Measurements from ENCODE around the gene DOCK10. TPM values are rescaled to one million over a fixed set of nuclear protein-coding genes. Genes with fewer than 3 reads are reported as not detected.

Gene DOCK10
- polyA plus RNA-seq, 1 donor (not counting 4 experiments of a cell fraction or from before 2014, with no cell fraction given): 2.5 TPM

- H3K9ac ChIP-seq (ENCODE audit: control insufficient read depth, extremely low read depth, insufficient read depth, low read length): no peak overlapping the region
- FAIRE-seq (no peak), DNase-seq (ENCODE audit: low read depth, low spot score) (no peak)
- no peaks in the 10 kb centered on the region for H3K9me3 ChIP-seq (ENCODE audit: control insufficient read depth, low read depth, low read length)
- peaks cover 4% of the 10 kb centered on the region for H3K4me1 ChIP-seq (ENCODE audit: control insufficient read depth, extremely low read depth, insufficient read depth, low read length)
- dilution Hi-C loops (cut with MboI; ENCODE audit: extremely low pct_ligation_motif_present, low sequenced_read_pairs): no loop called here
- peaks cover 24% of the 10 kb centered on the region for H3K27me3 ChIP-seq (ENCODE audit: control insufficient read depth, extremely low read depth, insufficient read depth, low read length)
- no peaks in the 10 kb centered on the region for H3K79me2 ChIP-seq (ENCODE audit: control insufficient read depth, insufficient read depth, low read length)
- H2AFZ ChIP-seq (ENCODE audit: control insufficient read depth, low read length): no peak overlapping the region
- H3K27ac ChIP-seq (ENCODE audit: control insufficient read depth, insufficient read depth, low read length): no peak overlapping the region
- H3K36me3 ChIP-seq (ENCODE audit: control insufficient read depth in 2 of 2, extremely low read depth in 1 of 2, insufficient read depth in 2 of 2, low read length in 2 of 2): no peaks in the 10 kb centered on the region
- no peaks in the 10 kb centered on the region for H3K9me1 ChIP-seq (ENCODE audit: control insufficient read depth, extremely low read depth, insufficient read depth, low read length)
- H3K4me3 ChIP-seq (ENCODE audit: control insufficient read depth in 2 of 3, extremely low read depth in 1 of 3, insufficient read depth in 2 of 3, low read depth in 1 of 3, low read length in 3 of 3): peak overlapping the region in 1 of 3 experiments; percentile 27
- no peaks in the 10 kb centered on the region for H4K20me1 ChIP-seq (ENCODE audit: control insufficient read depth, extremely low read depth, insufficient read depth, low read length)
- TF ChIP-seq CTCF (optimal IDR thresholded peaks at IDR 0.05 in 1 of 3, IDR thresholded peaks at IDR 0.05 in 1 of 3, conservative IDR thresholded peaks at IDR 0.05 in 1 of 3; ENCODE audit: extremely low read depth in 1 of 3, insufficient read depth in 2 of 3, low read length in 3 of 3): no peak
- no peak for TF ChIP-seq EZH2 (IDR thresholded peaks at IDR 0.05; ENCODE audit: low read length)
- H3K4me2 ChIP-seq (ENCODE audit: control insufficient read depth, extremely low read depth, insufficient read depth, low read depth, low read length): peak overlapping the region; percentile 90
Measured at GRCh38 chr2:225042800-225043167, 516 bp upstream of the DOCK10 start.

- H3K4me2 ChIP-seq (ENCODE audit: control insufficient read depth, extremely low read depth, insufficient read depth, low read depth, low read length): peak overlapping the region; percentile 90
- TF ChIP-seq CTCF (optimal IDR thresholded peaks at IDR 0.05 in 1 of 3, IDR thresholded peaks at IDR 0.05 in 1 of 3, conservative IDR thresholded peaks at IDR 0.05 in 1 of 3; ENCODE audit: extremely low read depth in 1 of 3, insufficient read depth in 2 of 3, low read length in 3 of 3) (no peak), EZH2 (IDR thresholded peaks at IDR 0.05; ENCODE audit: low read length) (peak; percentile 25)
- peaks cover 24% of the 10 kb centered on the region for H3K27me3 ChIP-seq (ENCODE audit: control insufficient read depth, extremely low read depth, insufficient read depth, low read length)
- H4K20me1 ChIP-seq (ENCODE audit: control insufficient read depth, extremely low read depth, insufficient read depth, low read length): no peaks in the 10 kb centered on the region
- no peaks in the 10 kb centered on the region for H3K9me3 ChIP-seq (ENCODE audit: control insufficient read depth, low read depth, low read length)
- no peak overlapping the region for H3K27ac ChIP-seq (ENCODE audit: control insufficient read depth, insufficient read depth, low read length)
- dilution Hi-C loops (cut with MboI; ENCODE audit: extremely low pct_ligation_motif_present, low sequenced_read_pairs): no loop called here
- FAIRE-seq (peak; percentile 43), DNase-seq (ENCODE audit: low read depth, low spot score) (no peak)
- H3K79me2 ChIP-seq (ENCODE audit: control insufficient read depth, insufficient read depth, low read length): no peaks in the 10 kb centered on the region
- peak overlapping the region; percentile 84 for H2AFZ ChIP-seq (ENCODE audit: control insufficient read depth, low read length)
- H3K9me1 ChIP-seq (ENCODE audit: control insufficient read depth, extremely low read depth, insufficient read depth, low read length): no peaks in the 10 kb centered on the region
- H3K4me3 ChIP-seq (ENCODE audit: control insufficient read depth in 2 of 3, extremely low read depth in 1 of 3, insufficient read depth in 2 of 3, low read depth in 1 of 3, low read length in 3 of 3): peak overlapping the region; percentile 39 to 70 (median 69)
- no peaks in the 10 kb centered on the region for H3K36me3 ChIP-seq (ENCODE audit: control insufficient read depth in 2 of 2, extremely low read depth in 1 of 2, insufficient read depth in 2 of 2, low read length in 2 of 2)
- peaks cover 4% of the 10 kb centered on the region for H3K4me1 ChIP-seq (ENCODE audit: control insufficient read depth, extremely low read depth, insufficient read depth, low read length)
- no peak overlapping the region for H3K9ac ChIP-seq (ENCODE audit: control insufficient read depth, extremely low read depth, insufficient read depth, low read length)
Measured at GRCh38 chr2:225041207-225041850, 939 bp downstream of the DOCK10 start.
